Neural cell (in vitro differentiated cells): ENCODE results near the gene PXDN. TPM values are rescaled to one million over a fixed set of nuclear protein-coding genes. Genes with fewer than 3 reads are reported as not detected.

Source experiments
- H2AFZ ChIP-seq: fragments of 200-600, 300-800 bp; sonication (generic), shearing (Covaris generic); 2 replicates; pipeline ENCODE4 v1.6.0; 2014; ENCODE audit warnings: low read depth, mild to moderate bottlenecking, antibody characterized with exemption, low read length, moderate library complexity
- H3F3A ChIP-seq: fragments of 200-600 bp; shearing (Covaris generic); 2 replicates; pipeline ENCODE4 v1.6.1; 2016; ENCODE audit warnings: mild to moderate bottlenecking, moderate library complexity, mixed read lengths, antibody characterized with exemption, low read length; ENCODE audit not compliant: insufficient read depth, poor library complexity, severe bottlenecking
- H3K27ac ChIP-seq: fragments of 200-600, 300-800 bp; sonication (generic), shearing (Covaris generic); 2 replicates; pipeline ENCODE4 v1.5.1; 2014; ENCODE audit warnings: mild to moderate bottlenecking, low read length, moderate library complexity
- H3K27me3 ChIP-seq: fragments of 300-800, 200-600 bp; sonication (generic), shearing (Covaris generic); 2 replicates; pipeline ENCODE4 v1.6.0; 2014; ENCODE audit warnings: mild to moderate bottlenecking, low read depth, low read length, moderate library complexity; ENCODE audit not compliant: insufficient read depth
- H3K36me3 ChIP-seq: fragments of 300-800, 200-600 bp; sonication (generic), shearing (Covaris generic); 2 replicates; pipeline ENCODE4 v1.5.1; 2014; ENCODE audit warnings: mild to moderate bottlenecking, antibody characterized with exemption, low read length, moderate library complexity; ENCODE audit not compliant: insufficient read depth
- H3K4me2 ChIP-seq: fragments of 300-800, 200-600 bp; sonication (generic), shearing (Covaris generic); 2 replicates; pipeline ENCODE4 v1.6.0; 2014; ENCODE audit warnings: mild to moderate bottlenecking, low read length
- H3K4me3 ChIP-seq: fragments of 300-800, 200-600 bp; sonication (generic), shearing (Covaris generic); 2 replicates; pipeline ENCODE4 v1.5.1; 2014; ENCODE audit warnings: mild to moderate bottlenecking, low read length, moderate library complexity
- H3K79me2 ChIP-seq: fragments of 200-600 bp; shearing (Covaris generic); replicated peaks from 2 replicates; pipeline ENCODE4 v1.6.0; 2014; ENCODE audit warnings: mild to moderate bottlenecking, low read length, moderate library complexity; ENCODE audit not compliant: insufficient read depth
- H3K9ac ChIP-seq: fragments of 300-800, 200-600 bp; sonication (generic), shearing (Covaris generic); 2 replicates; pipeline ENCODE4 v1.6.1; 2016; ENCODE audit warnings: mild to moderate bottlenecking, low read length, mixed read lengths
- H3K9me2 ChIP-seq: fragments of 200-600 bp; shearing (Covaris generic); 2 replicates; pipeline ENCODE4 v1.6.1; 2016; ENCODE audit warnings: mild to moderate bottlenecking, low read length, mixed read lengths; ENCODE audit not compliant: insufficient read depth
- H3K9me3 ChIP-seq: fragments of 200-600, 300-800 bp; sonication (generic), shearing (Covaris generic); 2 replicates; pipeline ENCODE4 v1.6.1; 2016; ENCODE audit warnings: mild to moderate bottlenecking, mixed run types, low read length, moderate library complexity, mixed read lengths
- H4K20me1 ChIP-seq: fragments of 200-600 bp; shearing (Covaris generic); 2 replicates; pipeline ENCODE4 v1.6.1; 2016; ENCODE audit warnings: mild to moderate bottlenecking, mixed run types; ENCODE audit not compliant: insufficient read depth
- CTCF ChIP-seq: fragments of 450-650 bp; IDR thresholded peaks from 2 replicates; pipeline ENCODE4 v1.5.1; 2014; ENCODE audit warnings: antibody characterized with exemption, mild to moderate bottlenecking, moderate library complexity; ENCODE audit not compliant: poor library complexity, severe bottlenecking
- EP300 ChIP-seq: fragments of 450-650 bp; conservative IDR thresholded peaks from 2 replicates; pipeline ENCODE4 v1.6.1; 2014; ENCODE audit warnings: antibody characterized with exemption, mild to moderate bottlenecking, moderate library complexity; ENCODE audit not compliant: poor library complexity, severe bottlenecking
- EZH2 ChIP-seq: fragments of 200-600, 300-800 bp; shearing (Covaris generic), sonication (generic); IDR thresholded peaks from 2 replicates; pipeline ENCODE4 v1.6.1; 2014; ENCODE audit warnings: antibody characterized with exemption, low read length, borderline replicate concordance, mild to moderate bottlenecking; ENCODE audit not compliant: insufficient read depth, poor library complexity, severe bottlenecking
- MXI1 ChIP-seq: fragments of 450-650 bp; conservative IDR thresholded peaks from 2 replicates; pipeline ENCODE4 v1.6.1; 2014; ENCODE audit warnings: antibody characterized with exemption, mild to moderate bottlenecking; ENCODE audit not compliant: poor library complexity, severe bottlenecking
- POLR2AphosphoS5 ChIP-seq: IDR thresholded peaks from 2 replicates; pipeline ENCODE4 v1.6.1; 2012
- RAD21 ChIP-seq: fragments of 450-650 bp; conservative IDR thresholded peaks from 2 replicates; pipeline ENCODE4 v1.6.1; 2014; ENCODE audit warnings: antibody characterized with exemption, mild to moderate bottlenecking, moderate library complexity
- SMC3 ChIP-seq: fragments of 450-650 bp; conservative IDR thresholded peaks from 2 replicates; pipeline ENCODE4 v1.6.1; 2014; ENCODE audit warnings: antibody characterized with exemption, mild to moderate bottlenecking, moderate library complexity; ENCODE audit not compliant: poor library complexity
- TAF1 ChIP-seq: IDR thresholded peaks from 2 replicates; pipeline ENCODE4 v1.6.1; 2012; ENCODE audit warnings: low read depth
- polyA plus RNA-seq: library from polyadenylated mRNA; depleted of rRNA; stranded (reverse); fragments of >200 nt; gene quantifications from 2 replicates; pipeline ENCODE4 v1.2.3, GENCODE V29; 2014
- TF ChIP-seq, protein P1 (sequence below): IDR thresholded peaks from 2 replicates; pipeline ENCODE4 v1.6.1; 2012; ENCODE audit warnings: borderline replicate concordance

Gene PXDN
- polyA plus RNA-seq, 1 donor from 2014 or later: 181 TPM

GRCh38 chr2:1588978-1589621, 155.2 kb downstream of the PXDN start:
- H3K79me2 ChIP-seq: no peaks in the 10 kb centered on the region
- H3K4me2 ChIP-seq: no peak overlapping the region
- no peaks in the 10 kb centered on the region for H4K20me1 ChIP-seq
- H3K36me3 ChIP-seq: no peaks in the 10 kb centered on the region
- TF ChIP-seq RAD21 (no peak), EP300 (no peak), SMC3 (no peak), POLR2AphosphoS5 (no peak), MXI1 (no peak), CTCF (no peak), TAF1 (no peak), EZH2 (no peak)
- TF ChIP-seq, protein P1, sequence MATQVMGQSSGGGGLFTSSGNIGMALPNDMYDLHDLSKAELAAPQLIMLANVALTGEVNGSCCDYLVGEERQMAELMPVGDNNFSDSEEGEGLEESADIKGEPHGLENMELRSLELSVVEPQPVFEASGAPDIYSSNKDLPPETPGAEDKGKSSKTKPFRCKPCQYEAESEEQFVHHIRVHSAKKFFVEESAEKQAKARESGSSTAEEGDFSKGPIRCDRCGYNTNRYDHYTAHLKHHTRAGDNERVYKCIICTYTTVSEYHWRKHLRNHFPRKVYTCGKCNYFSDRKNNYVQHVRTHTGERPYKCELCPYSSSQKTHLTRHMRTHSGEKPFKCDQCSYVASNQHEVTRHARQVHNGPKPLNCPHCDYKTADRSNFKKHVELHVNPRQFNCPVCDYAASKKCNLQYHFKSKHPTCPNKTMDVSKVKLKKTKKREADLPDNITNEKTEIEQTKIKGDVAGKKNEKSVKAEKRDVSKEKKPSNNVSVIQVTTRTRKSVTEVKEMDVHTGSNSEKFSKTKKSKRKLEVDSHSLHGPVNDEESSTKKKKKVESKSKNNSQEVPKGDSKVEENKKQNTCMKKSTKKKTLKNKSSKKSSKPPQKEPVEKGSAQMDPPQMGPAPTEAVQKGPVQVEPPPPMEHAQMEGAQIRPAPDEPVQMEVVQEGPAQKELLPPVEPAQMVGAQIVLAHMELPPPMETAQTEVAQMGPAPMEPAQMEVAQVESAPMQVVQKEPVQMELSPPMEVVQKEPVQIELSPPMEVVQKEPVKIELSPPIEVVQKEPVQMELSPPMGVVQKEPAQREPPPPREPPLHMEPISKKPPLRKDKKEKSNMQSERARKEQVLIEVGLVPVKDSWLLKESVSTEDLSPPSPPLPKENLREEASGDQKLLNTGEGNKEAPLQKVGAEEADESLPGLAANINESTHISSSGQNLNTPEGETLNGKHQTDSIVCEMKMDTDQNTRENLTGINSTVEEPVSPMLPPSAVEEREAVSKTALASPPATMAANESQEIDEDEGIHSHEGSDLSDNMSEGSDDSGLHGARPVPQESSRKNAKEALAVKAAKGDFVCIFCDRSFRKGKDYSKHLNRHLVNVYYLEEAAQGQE: no peak
- H3F3A ChIP-seq: no peaks in the 10 kb centered on the region
- no peaks in the 10 kb centered on the region for H3K27me3 ChIP-seq
- H3K9ac ChIP-seq: no peak overlapping the region
- no peaks in the 10 kb centered on the region for H3K9me2 ChIP-seq
- no peak overlapping the region for H3K4me3 ChIP-seq
- no peaks in the 10 kb centered on the region for H3K9me3 ChIP-seq
- H2AFZ ChIP-seq: no peak overlapping the region
- H3K27ac ChIP-seq: no peak overlapping the region

DNA sequence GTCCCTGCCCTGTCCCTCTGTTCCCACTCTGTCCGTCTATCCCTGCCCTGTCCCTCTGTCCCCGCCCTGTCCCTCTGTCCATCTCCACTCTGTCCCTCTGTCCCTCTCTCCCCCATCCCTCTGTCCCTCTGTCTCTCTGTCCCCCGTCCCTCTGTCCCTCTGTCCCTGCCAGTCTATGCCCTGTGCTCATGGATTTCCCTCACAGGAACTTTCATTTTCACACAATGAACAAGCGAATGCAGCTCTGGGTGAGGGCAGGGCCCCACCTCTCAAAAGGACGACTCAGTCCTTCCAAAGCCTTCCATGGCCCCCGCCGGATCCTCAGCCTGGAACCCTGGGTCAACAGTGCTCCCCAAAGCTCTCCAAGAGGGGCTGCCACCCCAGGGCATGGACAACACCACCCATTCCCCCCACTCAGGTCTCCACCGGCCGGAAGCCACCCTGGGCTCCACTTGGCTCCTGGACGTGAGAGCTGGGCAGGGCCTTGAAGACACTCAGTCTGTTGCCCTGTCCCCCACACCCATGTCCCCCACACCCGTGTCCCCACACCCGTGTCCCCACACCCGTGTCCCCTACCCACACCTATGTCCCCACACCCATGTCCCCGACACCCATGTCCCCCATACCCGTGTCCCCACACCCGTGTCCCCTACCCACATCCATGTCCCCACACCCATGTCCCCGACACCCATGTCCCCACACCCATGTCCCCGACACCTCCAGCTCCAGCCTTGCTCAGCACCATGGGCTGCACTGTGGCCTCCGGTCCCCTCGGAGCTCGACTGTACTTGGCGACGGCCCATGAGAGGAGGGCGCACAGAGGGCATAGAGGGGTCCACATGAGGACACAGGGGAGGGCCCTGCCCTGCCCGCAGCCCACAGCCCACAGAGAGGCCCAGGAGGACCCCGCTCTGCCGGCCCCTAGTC, 156.0 kb downstream of the PXDN start:
- Histone ChIP-seq H2AFZ (no peak overlapping the region), H3K9ac (no peak overlapping the region), H3K27ac (no peak overlapping the region), H3K9me3 (no peaks in the 10 kb centered on the region), H3K4me3 (no peak overlapping the region), H3K9me2 (no peaks in the 10 kb centered on the region), H3K79me2 (no peaks in the 10 kb centered on the region), H3F3A (no peaks in the 10 kb centered on the region), H4K20me1 (no peaks in the 10 kb centered on the region), H3K4me2 (no peak overlapping the region), H3K36me3 (no peaks in the 10 kb centered on the region), H3K27me3 (no peaks in the 10 kb centered on the region)
- no peak for TF ChIP-seq MXI1
- no peak for TF ChIP-seq POLR2AphosphoS5
- no peak for TF ChIP-seq EP300
- TF ChIP-seq, protein P1: no peak
- no peak for TF ChIP-seq SMC3
- no peak for TF ChIP-seq EZH2
- no peak for TF ChIP-seq TAF1
- no peak for TF ChIP-seq CTCF
- TF ChIP-seq RAD21: no peak
